ENCODE data around the gene GPBP1L1. TPM values are rescaled to one million over a fixed set of nuclear protein-coding genes. Genes with fewer than 3 reads are reported as not detected.

The GPBP1L1 gene
- total and polyA plus RNA-seq, 9 of the 15 experiments (the other 6 are each of a cell fraction or from before 2014, with no cell fraction given) = 86.0 to 216 (median 138) TPM

- TF ChIP-seq, protein P1, sequence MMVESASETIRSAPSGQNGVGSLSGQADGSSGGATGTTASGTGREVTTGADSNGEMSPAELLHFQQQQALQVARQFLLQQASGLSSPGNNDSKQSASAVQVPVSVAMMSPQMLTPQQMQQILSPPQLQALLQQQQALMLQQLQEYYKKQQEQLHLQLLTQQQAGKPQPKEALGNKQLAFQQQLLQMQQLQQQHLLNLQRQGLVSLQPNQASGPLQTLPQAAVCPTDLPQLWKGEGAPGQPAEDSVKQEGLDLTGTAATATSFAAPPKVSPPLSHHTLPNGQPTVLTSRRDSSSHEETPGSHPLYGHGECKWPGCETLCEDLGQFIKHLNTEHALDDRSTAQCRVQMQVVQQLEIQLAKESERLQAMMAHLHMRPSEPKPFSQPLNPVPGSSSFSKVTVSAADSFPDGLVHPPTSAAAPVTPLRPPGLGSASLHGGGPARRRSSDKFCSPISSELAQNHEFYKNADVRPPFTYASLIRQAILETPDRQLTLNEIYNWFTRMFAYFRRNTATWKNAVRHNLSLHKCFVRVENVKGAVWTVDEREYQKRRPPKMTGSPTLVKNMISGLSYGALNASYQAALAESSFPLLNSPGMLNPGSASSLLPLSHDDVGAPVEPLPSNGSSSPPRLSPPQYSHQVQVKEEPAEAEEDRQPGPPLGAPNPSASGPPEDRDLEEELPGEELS (CRISPR knock-in tag; IDR thresholded peaks at IDR 0.05; ENCODE audit: borderline replicate concordance) = no peak
- TF ChIP-seq KDM5B (IDR thresholded peaks at IDR 0.05; ENCODE audit: insufficient replicate concordance, low read depth, low read length) (no peak), MEF2D (tag; conservative IDR thresholded peaks at IDR 0.05; ENCODE audit: low read depth) (no peak), SIN3B (IDR thresholded peaks at IDR 0.05; ENCODE audit: low read depth) (no peak), ZNF584 (CRISPR knock-in tag; IDR thresholded peaks at IDR 0.05; ENCODE audit: low read depth) (no peak)
- TF ChIP-seq, protein P2, sequence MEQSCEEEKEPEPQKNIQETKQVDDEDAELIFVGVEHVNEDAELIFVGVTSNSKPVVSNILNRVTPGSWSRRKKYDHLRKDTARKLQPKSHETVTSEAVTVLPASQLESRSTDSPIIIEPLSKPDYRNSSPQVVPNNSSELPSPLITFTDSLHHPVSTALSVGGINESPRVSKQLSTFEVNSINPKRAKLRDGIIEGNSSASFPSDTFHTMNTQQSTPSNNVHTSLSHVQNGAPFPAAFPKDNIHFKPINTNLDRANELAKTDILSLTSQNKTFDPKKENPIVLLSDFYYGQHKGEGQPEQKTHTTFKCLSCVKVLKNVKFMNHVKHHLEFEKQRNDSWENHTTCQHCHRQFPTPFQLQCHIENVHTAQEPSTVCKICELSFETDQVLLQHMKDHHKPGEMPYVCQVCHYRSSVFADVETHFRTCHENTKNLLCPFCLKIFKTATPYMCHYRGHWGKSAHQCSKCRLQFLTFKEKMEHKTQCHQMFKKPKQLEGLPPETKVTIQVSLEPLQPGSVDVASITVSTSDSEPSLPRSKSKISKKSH (CRISPR knock-in tag; IDR thresholded peaks at IDR 0.05) = no peak
Observed at GRCh38 chr1:45640293-45640692, 46.0 kb downstream of the GPBP1L1 start (continued).

GRCh38 chr1:45635211-45635610 is 51.1 kb downstream of the GPBP1L1 start:
- no peaks in the 10 kb centered on the region for H4K20me1 ChIP-seq (replicated peaks; ENCODE audit: control insufficient read depth, insufficient read depth, low read length)
- ChIA-PET POLR2A (interaction anchor here (0.8 to 1.4 kb wide), 2 partner anchors 8 to 113 kb away, joined by 3 read pairs; partner anchors contain the start of gene PRDX1), CTCF (ENCODE audit: low intra/inter-chr PET ratio) (no interaction called here)
- peaks cover 96% of the 10 kb centered on the region for H3K36me3 ChIP-seq (ENCODE audit: control insufficient read depth, insufficient read depth, low read length)
- DNase-seq (ENCODE audit: extremely low read depth in 1 of 4, low spot score in 3 of 4) (no peak), ATAC-seq (no peak), FAIRE-seq (no peak)
- no peaks in the 10 kb centered on the region for H3K4me1 ChIP-seq (replicated peaks in 1 of 2; ENCODE audit: control insufficient read depth in 2 of 2, insufficient read depth in 2 of 2, low read length in 2 of 2)
- no peaks in the 10 kb centered on the region; a peak in 1 of 5 replicates for H3K27me3 ChIP-seq (ENCODE audit: control insufficient read depth in 2 of 2, insufficient read depth in 2 of 2, low read length in 2 of 2)
- WGBS (ENCODE audit: insufficient coverage, low coverage, missing lambda C conversion rate) = 32% methylated on average over 1 of the region's 1 CpG
- no peak overlapping the region for H3K27ac ChIP-seq (ENCODE audit: extremely low read depth, low read depth, low read length)
- no peak overlapping the region for H2AFZ ChIP-seq (ENCODE audit: low read depth, low read length)
- no peak overlapping the region for H3K4me2 ChIP-seq (ENCODE audit: insufficient read depth, low read length)
- no peaks in the 10 kb centered on the region for H3K79me2 ChIP-seq (ENCODE audit: control insufficient read depth, insufficient read depth, low read length)
- H3K9me1 ChIP-seq (ENCODE audit: control insufficient read depth, insufficient read depth, low read length) = no peaks in the 10 kb centered on the region
- in situ Hi-C loops (cut with MboI) (loop anchor here (25.0 kb wide), 1 partner anchor 552 kb away; the partner anchor contains the start of genes P3R3URF, POMGNT1 and TSPAN1), intact Hi-C loops (cut with micrococcal nuclease) (no loop called here)
- BruUV-seq (replicated peaks) = no TSS peak
- H3K4me3 ChIP-seq = no peak overlapping the region
- H3K9ac ChIP-seq (ENCODE audit: insufficient read depth in 1 of 2, low read depth in 2 of 2, low read length in 2 of 2) = no peak overlapping the region
- no peaks in the 10 kb centered on the region for H3K9me3 ChIP-seq (replicated peaks; ENCODE audit: control insufficient read depth, insufficient read depth, low read depth, low read length)
- TF ChIP-seq FOSL1 (tag; conservative IDR thresholded peaks at IDR 0.05) (0 out of 2 replicates have a peak, but pooled peaks have one; percentile 35), PKNOX1 (IDR thresholded peaks at IDR 0.05) (peak; percentile 67), MEIS2 (IDR thresholded peaks at IDR 0.05; ENCODE audit: partially characterized antibody) (peak; percentile 91), ZNF766 (CRISPR knock-in tag; conservative IDR thresholded peaks at IDR 0.05) (peak; percentile 54; the same call in 1 of the 2 replicates), MIER1 (IDR thresholded peaks at IDR 0.05; ENCODE audit: low read depth) (no peak), PRPF4 (IDR thresholded peaks at IDR 0.05; ENCODE audit: insufficient read depth, low read depth, low read length, poor library complexity, severe bottlenecking) (no peak)

Measured in K562 (cell line).